Measurements from ENCODE around the gene FCN1.

GRCh38 chr9:134947265-134947955 is 29.7 kb upstream of the FCN1 start:
- TF ChIP-seq CTCF (conservative IDR thresholded peaks at IDR 0.05; ENCODE audit: low read length) = no peak
- TF ChIP-seq EZH2phosphoT487 (IDR thresholded peaks at IDR 0.05; ENCODE audit: borderline replicate concordance) = no peak

Measured in Loucy (cell line).